Esophagus muscularis mucosa (tissue), 3 donors: ENCODE data around the gene DYRK3.

Source experiments
- CTCF ChIP-seq, 3 experiments: fragments of 200-600 bp in 2 of 3; fragments of 450-650 bp in 1 of 3; sonication (generic) in 2 of 3; IDR thresholded peaks; one replicate each; pipeline ENCODE4 v1.5.1; 2017 to 2019; ENCODE audit warnings: antibody characterized with exemption in 3 of 3, mild to moderate bottlenecking in 2 of 3, moderate library complexity in 1 of 3
- POLR2A ChIP-seq: fragments of 450-650 bp; IDR thresholded peaks from one replicate; pipeline ENCODE4 v1.6.1; 2017; ENCODE audit warnings: antibody characterized with exemption, moderate library complexity, mild to moderate bottlenecking, low read depth
- POLR2AphosphoS5 ChIP-seq, 2 donors: sonication (generic); formaldehyde crosslinking; IDR thresholded peaks; one replicate each; pipeline ENCODE4 v1.6.1; 2017; ENCODE audit warnings: antibody characterized with exemption in 2 of 2

- TF ChIP-seq CTCF (IDR thresholded peaks at IDR 0.05) (no peak), POLR2A (no peak), POLR2AphosphoS5 (IDR thresholded peaks at IDR 0.05) (no peak)
Measured at GRCh38 chr1:206646504-206646903, 11.2 kb downstream of the DYRK3 start.
